ENCODE results near the gene ADD1.

Gene ADD1

DNA sequence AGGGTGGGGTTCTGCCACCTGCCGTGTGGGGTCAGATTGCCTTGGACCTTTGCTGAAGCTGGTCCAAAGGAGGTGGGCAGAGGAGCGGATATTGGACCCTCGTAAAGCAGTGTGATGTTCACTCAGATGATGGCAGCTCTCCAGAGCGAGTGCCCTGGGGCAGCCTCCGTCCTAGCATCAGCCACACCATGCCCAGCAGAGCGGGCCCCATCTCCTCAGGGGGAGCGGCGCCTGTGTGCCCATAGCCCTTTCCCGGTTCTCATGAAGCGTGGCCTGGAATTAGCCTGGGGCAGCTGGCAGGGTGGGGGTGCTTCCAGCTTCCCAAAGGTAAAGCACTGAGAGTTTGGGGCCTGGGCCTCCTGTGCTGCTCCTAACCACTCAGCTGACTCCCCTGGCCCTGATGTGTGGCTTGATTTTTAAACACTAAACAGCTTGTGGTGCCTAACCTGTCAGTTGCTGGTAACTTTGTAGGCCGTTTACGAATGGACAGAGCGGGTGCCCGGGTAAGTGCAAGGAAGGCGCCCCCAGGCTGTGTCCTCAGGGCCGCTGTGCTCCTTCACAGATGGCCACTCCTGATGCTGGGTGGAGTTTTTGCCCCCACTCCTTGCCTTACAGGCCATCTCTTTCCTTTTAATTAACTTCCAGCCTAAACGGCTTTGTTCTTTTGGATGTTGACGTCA, 83.5 kb downstream of the ADD1 start:
- ChIA-PET POLR2A (no interaction called here), CTCF (interaction anchor here (1.5 kb wide), 1 partner anchor 163 kb away, joined by 7 read pairs; no protein-coding TSS in a partner anchor)
- no peak overlapping the region for H3K4me3 ChIP-seq (ENCODE audit: low read depth, low read length)
- no peak for DNase-seq (ENCODE audit: low read depth, low spot score)
- TF ChIP-seq, protein P1, sequence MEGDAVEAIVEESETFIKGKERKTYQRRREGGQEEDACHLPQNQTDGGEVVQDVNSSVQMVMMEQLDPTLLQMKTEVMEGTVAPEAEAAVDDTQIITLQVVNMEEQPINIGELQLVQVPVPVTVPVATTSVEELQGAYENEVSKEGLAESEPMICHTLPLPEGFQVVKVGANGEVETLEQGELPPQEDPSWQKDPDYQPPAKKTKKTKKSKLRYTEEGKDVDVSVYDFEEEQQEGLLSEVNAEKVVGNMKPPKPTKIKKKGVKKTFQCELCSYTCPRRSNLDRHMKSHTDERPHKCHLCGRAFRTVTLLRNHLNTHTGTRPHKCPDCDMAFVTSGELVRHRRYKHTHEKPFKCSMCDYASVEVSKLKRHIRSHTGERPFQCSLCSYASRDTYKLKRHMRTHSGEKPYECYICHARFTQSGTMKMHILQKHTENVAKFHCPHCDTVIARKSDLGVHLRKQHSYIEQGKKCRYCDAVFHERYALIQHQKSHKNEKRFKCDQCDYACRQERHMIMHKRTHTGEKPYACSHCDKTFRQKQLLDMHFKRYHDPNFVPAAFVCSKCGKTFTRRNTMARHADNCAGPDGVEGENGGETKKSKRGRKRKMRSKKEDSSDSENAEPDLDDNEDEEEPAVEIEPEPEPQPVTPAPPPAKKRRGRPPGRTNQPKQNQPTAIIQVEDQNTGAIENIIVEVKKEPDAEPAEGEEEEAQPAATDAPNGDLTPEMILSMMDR (IDR thresholded peaks at IDR 0.05; ENCODE audit: insufficient read depth, low read length, missing control alignments): no peak

DNA sequence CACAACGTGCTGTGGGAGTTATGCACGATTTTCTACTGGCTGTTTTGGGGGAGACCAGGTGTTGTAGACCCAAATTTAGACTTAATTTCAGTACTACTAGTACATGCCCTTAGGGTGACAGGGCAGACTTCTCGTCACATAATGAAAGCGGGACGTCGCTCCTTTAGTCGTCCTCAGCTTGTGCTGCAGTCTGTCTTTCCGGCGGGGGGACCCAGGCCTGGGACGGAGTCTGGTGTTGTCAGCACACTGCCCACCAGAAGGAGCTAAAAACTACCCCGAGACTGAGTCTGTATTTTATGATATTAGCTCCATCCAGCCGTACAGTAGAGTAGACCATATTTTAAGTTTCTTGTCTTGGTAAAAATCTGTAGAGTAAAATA, 84.0 kb downstream of the ADD1 start:
- ChIA-PET CTCF (interaction anchor here (1.5 kb wide), 1 partner anchor 164 kb away, joined by 7 read pairs; no protein-coding TSS in a partner anchor), POLR2A (no interaction called here)
- no peak overlapping the region for H3K4me3 ChIP-seq (ENCODE audit: low read depth, low read length)
- TF ChIP-seq, protein P1 (IDR thresholded peaks at IDR 0.05; ENCODE audit: insufficient read depth, low read length, missing control alignments): no peak
- DNase-seq (ENCODE audit: low read depth, low spot score): no peak

DNA sequence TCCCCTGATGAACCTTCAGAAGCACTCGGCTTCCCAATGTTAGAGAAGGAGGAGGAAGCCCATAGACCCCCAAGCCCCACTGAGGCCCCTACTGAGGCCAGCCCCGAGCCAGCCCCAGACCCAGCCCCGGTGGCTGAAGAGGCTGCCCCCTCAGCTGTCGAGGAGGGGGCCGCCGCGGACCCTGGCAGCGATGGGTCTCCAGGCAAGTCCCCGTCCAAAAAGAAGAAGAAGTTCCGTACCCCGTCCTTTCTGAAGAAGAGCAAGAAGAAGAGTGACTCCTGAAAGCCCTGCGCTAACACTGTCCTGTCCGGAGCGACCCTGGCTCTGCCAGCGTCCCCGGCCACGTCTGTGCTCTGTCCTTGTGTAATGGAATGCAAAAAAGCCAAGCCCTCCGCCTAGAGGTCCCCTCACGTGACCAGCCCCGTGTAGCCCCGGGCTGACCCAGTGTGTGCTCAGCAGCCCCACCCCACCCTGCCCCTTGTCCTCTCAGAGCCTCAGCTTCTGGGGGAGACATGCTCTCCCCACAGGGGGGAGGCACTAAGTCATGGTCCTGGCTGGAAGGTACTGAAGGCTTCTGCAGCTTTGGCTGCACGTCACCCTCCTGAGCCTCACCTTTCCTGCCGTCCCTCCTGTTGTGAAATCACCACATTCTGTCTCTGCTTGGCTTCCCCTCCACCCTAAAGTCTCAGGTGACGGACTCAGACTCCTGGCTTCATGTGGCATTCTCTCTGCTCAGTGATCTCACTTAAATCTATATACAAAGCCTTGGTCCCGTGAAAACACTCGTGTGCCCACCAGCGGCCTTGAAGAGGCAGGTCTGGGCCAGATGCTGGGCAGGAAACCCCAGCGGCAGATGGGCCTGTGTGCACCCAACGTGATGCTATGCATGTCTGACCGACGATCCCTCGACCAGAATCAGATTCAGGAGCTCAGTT, 84.9 kb downstream of the ADD1 start:
- H3K4me3 ChIP-seq (ENCODE audit: low read depth, low read length): no peak overlapping the region
- POLR2A ChIA-PET: no interaction called here
- DNase-seq (ENCODE audit: low read depth, low spot score): no peak
- TF ChIP-seq, protein P1 (IDR thresholded peaks at IDR 0.05; ENCODE audit: insufficient read depth, low read length, missing control alignments): no peak
- CTCF ChIA-PET: interaction anchor here (1.5 to 1.6 kb wide), 2 partner anchors 164 kb away, joined by 4 to 7 read pairs; no protein-coding TSS in a partner anchor

DNA sequence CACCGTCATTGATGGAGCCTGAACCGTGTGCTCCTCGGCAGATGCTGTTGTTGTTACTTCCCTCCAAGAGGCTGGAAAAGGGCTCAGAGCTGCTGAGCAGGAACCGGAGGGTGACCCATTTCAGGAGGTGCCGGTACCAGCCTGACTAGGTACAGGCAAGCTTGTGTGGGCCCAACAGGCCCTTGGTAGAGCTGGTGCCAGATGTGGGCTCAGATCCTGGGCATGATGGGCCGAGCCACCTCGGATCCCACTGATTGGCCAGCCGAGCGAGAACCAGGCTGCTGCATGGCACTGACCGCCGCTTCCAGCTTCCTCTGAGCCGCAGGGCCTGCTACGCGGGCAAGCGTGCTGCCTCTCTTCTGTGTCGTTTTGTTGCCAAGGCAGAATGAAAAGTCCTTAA, 85.8 kb downstream of the ADD1 start:
- DNase-seq (ENCODE audit: low read depth, low spot score): no peak
- POLR2A ChIA-PET: no interaction called here
- CTCF ChIA-PET: interaction anchor here (1.6 kb wide), 1 partner anchor 165 kb away, joined by 4 read pairs; no protein-coding TSS in a partner anchor
- no peak overlapping the region for H3K4me3 ChIP-seq (ENCODE audit: low read depth, low read length)
- TF ChIP-seq, protein P1 (IDR thresholded peaks at IDR 0.05; ENCODE audit: insufficient read depth, low read length, missing control alignments): no peak

DNA sequence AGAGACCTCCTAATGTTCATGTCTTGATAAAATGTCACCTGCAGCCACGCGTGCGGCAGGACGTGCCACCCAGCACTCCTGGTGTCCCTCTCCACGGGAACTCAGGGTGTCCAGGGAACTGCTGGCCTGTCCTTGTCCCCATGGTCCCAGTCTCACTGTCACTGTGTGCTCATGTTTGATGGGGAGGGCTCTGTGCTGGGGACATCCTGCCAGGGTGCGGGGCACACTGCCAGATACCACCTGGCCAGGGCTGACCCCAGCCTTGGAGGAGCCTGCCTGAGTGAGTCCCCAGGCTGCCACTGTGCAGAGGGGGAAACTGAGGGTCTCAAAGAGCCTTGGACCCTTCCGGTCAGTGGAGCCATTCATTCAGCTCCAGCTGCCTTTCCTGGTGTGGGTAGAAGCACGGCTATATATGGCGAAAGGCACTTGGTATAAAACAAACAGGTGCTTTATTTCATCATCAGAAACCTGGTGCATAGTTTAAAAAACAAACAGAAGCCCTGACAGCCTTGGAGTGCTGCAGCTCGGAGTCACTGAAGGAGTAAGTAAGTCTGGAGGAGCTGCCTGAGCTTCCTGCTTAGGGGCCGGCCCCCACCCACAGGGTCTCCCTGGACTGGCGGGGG, 86.6 kb downstream of the ADD1 start:
- H3K4me3 ChIP-seq (ENCODE audit: low read depth, low read length): no peak overlapping the region
- no peak for DNase-seq (ENCODE audit: low read depth, low spot score)
- ChIA-PET POLR2A (no interaction called here), CTCF (interaction anchor here (1.6 kb wide), 1 partner anchor 166 kb away, joined by 4 read pairs; no protein-coding TSS in a partner anchor)
- TF ChIP-seq, protein P1 (IDR thresholded peaks at IDR 0.05; ENCODE audit: insufficient read depth, low read length, missing control alignments): no peak

Data from AG04449 (cell line).